GM12872 (cell line): ENCODE data around the gene MSANTD3.

Experiments used
- CTCF ChIP-seq: IDR thresholded peaks from 3 replicates; pipeline ENCODE4 v1.5.1; 2011; ENCODE audit warnings: low read depth, mild to moderate bottlenecking, low read length, moderate library complexity; ENCODE audit not compliant: insufficient read depth

MSANTD3 gene

GRCh38 chr9:100425758-100426157 is 1.2 kb upstream of the MSANTD3 start:
- TF ChIP-seq CTCF = no peak

- no peak for TF ChIP-seq CTCF
Observed at GRCh38 chr9:100426189-100426529, 784 bp upstream of the MSANTD3 start.

- TF ChIP-seq CTCF = no peak
Observed at GRCh38 chr9:100427366-100428263, 672 bp downstream of the MSANTD3 start.

GRCh38 chr9:100428871-100429654 is 2.1 kb downstream of the MSANTD3 start:
- TF ChIP-seq CTCF = no peak

- no peak for TF ChIP-seq CTCF
Observed at GRCh38 chr9:100430286-100430940, 3.5 kb downstream of the MSANTD3 start.

- no peak for TF ChIP-seq CTCF
Observed at GRCh38 chr9:100431886-100432285, 4.9 kb downstream of the MSANTD3 start.

GRCh38 chr9:100432736-100433135 is 5.8 kb downstream of the MSANTD3 start:
- TF ChIP-seq CTCF = no peak
